Hematopoietic multipotent progenitor cell (in vitro differentiated cells): ENCODE measurements around the gene KDF1. TPM values are rescaled to one million over a fixed set of nuclear protein-coding genes. Genes with fewer than 3 reads are reported as not detected.

Experiments used
- DNase-seq, 3 donors: peaks; one replicate each; pipeline ENCODE4 v3.0.0-alpha.2; 2011 to 2015; ENCODE audit warnings: low read depth in 2 of 3, low spot score in 2 of 3
- total RNA-seq: library from RNA; depleted of rRNA; stranded (reverse); fragments of >200 nt; gene quantifications from one replicate; pipeline ENCODE4 v1.2.3, GENCODE V29; 2012

The KDF1 gene
- under 0.01 TPM for total RNA-seq

GRCh38 chr1:26959722-26960624 lies at the start of gene KDF1:
TSS of gene KDF1 (minus strand) at chr1:26960468. CDS start at chr1:26952380, 8,088 bp downstream.
- peak in 2 of 3 donors; percentile 15 to 43 for DNase-seq

GRCh38 chr1:27009601-27010197 lies 49.4 kb upstream of the KDF1 start:
- DNase-seq: no peak

GRCh38 chr1:27007909-27008582 lies 47.8 kb upstream of the KDF1 start:
- no peak for DNase-seq

- DNase-seq: no peak
Observed at GRCh38 chr1:27006683-27007082, 46.4 kb upstream of the KDF1 start.

- no peak for DNase-seq
Observed at GRCh38 chr1:27005648-27006496, 45.6 kb upstream of the KDF1 start.

- DNase-seq: no peak
Observed at GRCh38 chr1:27005166-27005530, 44.9 kb upstream of the KDF1 start.

GRCh38 chr1:27004471-27005165 lies 44.4 kb upstream of the KDF1 start:
- no peak for DNase-seq

GRCh38 chr1:27003745-27004470 lies 43.6 kb upstream of the KDF1 start:
- DNase-seq: no peak

GRCh38 chr1:27001570-27002360 lies 41.5 kb upstream of the KDF1 start:
- peak in 2 of 3 donors; percentile 67 to 73 for DNase-seq

- no peak for DNase-seq
Observed at GRCh38 chr1:27000817-27001460, 40.7 kb upstream of the KDF1 start.

- DNase-seq: no peak
Observed at GRCh38 chr1:27000090-27000816, 40.0 kb upstream of the KDF1 start.

GRCh38 chr1:26999440-26999987 lies 39.2 kb upstream of the KDF1 start:
- no peak for DNase-seq

GRCh38 chr1:26998429-26999300 lies 38.4 kb upstream of the KDF1 start:
- no peak for DNase-seq

GRCh38 chr1:26996665-26997064 lies 36.4 kb upstream of the KDF1 start:
- DNase-seq: no peak

GRCh38 chr1:26996024-26996423 lies 35.8 kb upstream of the KDF1 start:
- no peak for DNase-seq
